Neural progenitor cell (in vitro differentiated cells): ENCODE results near the gene CLIP2. TPM values are rescaled to one million over a fixed set of nuclear protein-coding genes. Genes with fewer than 3 reads are reported as not detected.
"Not testable (repeated sequence)": the region's sequence is repeated elsewhere in the genome, so short reads cannot be mapped to it uniquely, and the experiment has no call there.

Experiments used
- DNase-seq: peaks from one replicate; pipeline ENCODE4 v3.0.0-alpha.2; 2016; ENCODE audit warnings: low spot score
- H2AFZ ChIP-seq: fragments of 200-600 bp; sonication (generic); replicated peaks from 2 replicates; pipeline ENCODE4 v1.6.1; 2016; ENCODE audit warnings: antibody characterized with exemption
- H3F3A ChIP-seq: fragments of 200-600 bp; sonication (generic); 2 replicates; pipeline ENCODE4 v1.6.1; 2016; ENCODE audit warnings: antibody characterized with exemption, low read depth
- H3K27ac ChIP-seq: fragments of 200-600 bp; sonication (generic); 2 replicates; pipeline ENCODE4 v1.5.1; 2016; ENCODE audit warnings: mild to moderate bottlenecking
- H3K27me3 ChIP-seq: fragments of 200-600 bp; sonication (generic); 2 replicates; pipeline ENCODE4 v1.6.1; 2016; ENCODE audit warnings: mild to moderate bottlenecking, moderate library complexity
- H3K36me3 ChIP-seq: fragments of 200-600 bp; sonication (generic); 2 replicates; pipeline ENCODE4 v1.5.1; 2016
- H3K4me1 ChIP-seq: fragments of 200-600 bp; sonication (generic); 2 replicates; pipeline ENCODE4 v1.6.1; 2016; ENCODE audit warnings: mixed run types
- H3K4me2 ChIP-seq: fragments of 200-600 bp; sonication (generic); 2 replicates; pipeline ENCODE4 v1.6.1; 2016
- H3K4me3 ChIP-seq: fragments of 200-600 bp; sonication (generic); 2 replicates; pipeline ENCODE4 v1.5.1; 2016
- H3K79me2 ChIP-seq: fragments of 200-600 bp; sonication (generic); 2 replicates; pipeline ENCODE4 v1.6.1; 2016; ENCODE audit warnings: low read depth
- H3K9ac ChIP-seq: fragments of 200-600 bp; sonication (generic); 2 replicates; pipeline ENCODE4 v1.6.1; 2016
- H3K9me3 ChIP-seq: fragments of 200-600 bp; sonication (generic); 2 replicates; pipeline ENCODE4 v1.5.1; 2016; ENCODE audit warnings: low read depth
- H4K20me1 ChIP-seq: fragments of 200-600 bp; sonication (generic); 2 replicates; pipeline ENCODE4 v1.6.1; 2016; ENCODE audit warnings: low read depth
- H3K27ac Mint-ChIP-seq: 3 replicates; pipeline ENCODE4 v1.8.0; 2021; ENCODE audit warnings: mixed read lengths
- H3K27me3 Mint-ChIP-seq: 2 replicates; pipeline ENCODE4 v1.8.0; 2022; ENCODE audit warnings: low read depth, mild to moderate bottlenecking, inconsistent platforms, moderate library complexity, mixed read lengths; ENCODE audit not compliant: insufficient read depth
- H3K36me3 Mint-ChIP-seq: 3 replicates; pipeline ENCODE4 v1.8.0; 2021; ENCODE audit warnings: mixed read lengths
- H3K4me1 Mint-ChIP-seq: 3 replicates; pipeline ENCODE4 v1.8.0; 2021; ENCODE audit warnings: mixed read lengths
- H3K4me3 Mint-ChIP-seq: 3 replicates; pipeline ENCODE4 v1.8.0; 2021; ENCODE audit warnings: mild to moderate bottlenecking, moderate library complexity, mixed read lengths
- H3K9me3 Mint-ChIP-seq: 3 replicates; pipeline ENCODE4 v1.8.0; 2020; ENCODE audit warnings: mixed read lengths
- CTCF ChIP-seq: fragments of 200-600 bp; sonication (generic); IDR thresholded peaks from 2 replicates; pipeline ENCODE4 v1.5.1; 2017; ENCODE audit warnings: antibody characterized with exemption, mild to moderate bottlenecking
- EZH2 ChIP-seq: fragments of 200-600 bp; sonication (generic); IDR thresholded peaks from 2 replicates; pipeline ENCODE4 v1.6.1; 2017; ENCODE audit warnings: antibody characterized with exemption, mild to moderate bottlenecking, moderate library complexity
- EZH2phosphoT487 ChIP-seq: fragments of 200-600 bp; sonication (generic); IDR thresholded peaks from 2 replicates; pipeline ENCODE4 v1.6.1; 2017; ENCODE audit warnings: antibody characterized with exemption
- total RNA-seq: library from RNA; depleted of rRNA; stranded (reverse); fragments of >200 nt; gene quantifications from 2 replicates; pipeline ENCODE4 v1.2.3, GENCODE V29; 2015; ENCODE audit warnings: low replicate concordance

CLIP2 gene
- total RNA-seq, 1 donor from 2014 or later: 7.5 TPM

DNA sequence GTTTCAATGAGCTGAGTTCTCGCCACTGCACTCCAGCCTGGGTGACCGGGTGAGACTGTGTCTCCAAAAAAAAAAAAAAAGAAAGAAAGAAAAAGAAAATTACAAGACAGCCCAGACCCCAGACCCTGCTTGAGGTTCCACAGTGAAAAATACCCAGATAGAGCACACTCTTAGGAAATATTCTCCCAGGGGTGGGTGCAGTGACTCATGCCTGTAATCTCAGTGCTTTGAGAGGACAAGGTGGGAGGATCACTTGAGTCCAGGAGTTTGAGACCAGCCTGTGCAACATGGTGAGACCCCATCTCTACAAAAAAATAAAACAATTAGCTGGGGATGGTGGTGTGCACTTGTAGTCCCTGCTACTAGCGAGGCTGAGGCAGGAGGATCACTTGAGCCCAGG is 123.4 kb downstream of the CLIP2 start:
- Histone ChIP-seq H2AFZ (no peak overlapping the region), H3K4me1 (no peaks in the 10 kb centered on the region), H3F3A (no peaks in the 10 kb centered on the region), H3K36me3 (no peaks in the 10 kb centered on the region), H3K79me2 (no peaks in the 10 kb centered on the region), H3K9me3 (no peaks in the 10 kb centered on the region), H3K4me3 (no peak overlapping the region), H3K27me3 (no peaks in the 10 kb centered on the region), H3K4me2 (no peak overlapping the region), H3K9ac (no peak overlapping the region), H3K27ac (no peak overlapping the region), H4K20me1 (no peaks in the 10 kb centered on the region)
- Mint-ChIP-seq H3K36me3 (no peaks in the 10 kb centered on the region), H3K4me3 (no peak overlapping the region), H3K27ac (no peak overlapping the region), H3K4me1 (no peaks in the 10 kb centered on the region), H3K27me3 (peaks cover 5% of the 10 kb centered on the region), H3K9me3 (no peaks in the 10 kb centered on the region)
- TF ChIP-seq EZH2phosphoT487 (no peak), EZH2 (no peak), CTCF (no peak)
- DNase-seq: no peak

GRCh38 chr7:74414595-74415333 is 125.6 kb downstream of the CLIP2 start:
- H2AFZ ChIP-seq, H3K4me2 ChIP-seq, H3K27me3 ChIP-seq, H3K27ac ChIP-seq, H3K9me3 ChIP-seq, H3K27me3 Mint-ChIP-seq, H3K79me2 ChIP-seq, H3F3A ChIP-seq, H3K9me3 Mint-ChIP-seq, H3K4me1 Mint-ChIP-seq, H3K9ac ChIP-seq, H3K4me3 Mint-ChIP-seq, H3K36me3 Mint-ChIP-seq, H3K4me1 ChIP-seq, DNase-seq, H4K20me1 ChIP-seq, H3K4me3 ChIP-seq, H3K36me3 ChIP-seq, H3K27ac Mint-ChIP-seq: not testable (repeated sequence)

DNA sequence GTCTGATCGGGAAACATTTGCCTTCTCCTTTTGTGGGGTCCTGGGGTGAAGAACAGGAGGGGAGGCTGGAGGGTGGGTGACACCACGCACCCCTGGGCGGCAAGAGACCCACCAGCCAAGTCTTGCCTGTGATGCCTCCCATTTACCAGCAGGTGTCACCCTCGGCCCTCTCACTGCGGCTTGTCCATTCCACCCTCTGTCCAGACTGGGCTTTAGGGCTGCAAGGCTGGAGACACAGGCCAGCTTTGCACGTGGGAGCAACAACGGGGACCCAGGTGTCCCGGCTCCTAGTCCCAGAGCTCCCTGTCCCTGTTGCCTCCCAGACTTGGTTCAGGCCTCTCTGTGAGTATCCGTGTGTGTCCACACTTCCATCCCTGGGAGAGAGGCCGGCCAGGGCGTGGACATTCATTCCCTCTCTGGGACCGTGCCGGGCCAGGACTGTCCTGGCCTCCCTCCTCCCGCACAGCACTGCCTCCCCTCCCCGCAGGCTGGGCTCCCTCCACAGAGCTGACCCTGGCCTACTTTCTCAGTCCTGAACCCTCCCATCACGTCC is 128.3 kb downstream of the CLIP2 start:
- peak; percentile 82 for DNase-seq
- H4K20me1 ChIP-seq: no peaks in the 10 kb centered on the region
- H3K4me2 ChIP-seq: no peak overlapping the region
- peak overlapping the region; percentile 42 for H3K27ac Mint-ChIP-seq
- H3F3A ChIP-seq: no peaks in the 10 kb centered on the region
- H3K9me3 ChIP-seq: no peaks in the 10 kb centered on the region
- H3K36me3 ChIP-seq: no peaks in the 10 kb centered on the region
- H3K79me2 ChIP-seq: no peaks in the 10 kb centered on the region
- no peaks in the 10 kb centered on the region for H3K27me3 ChIP-seq
- TF ChIP-seq EZH2 (no peak), EZH2phosphoT487 (no peak), CTCF (peak; percentile 96)
- no peak overlapping the region for H3K4me3 ChIP-seq
- peak overlapping the region; percentile 49 for H2AFZ ChIP-seq
- H3K4me1 ChIP-seq: no peaks in the 10 kb centered on the region
- H3K27ac ChIP-seq: no peak overlapping the region
- peaks cover 4% of the 10 kb centered on the region for H3K27me3 Mint-ChIP-seq
- H3K9me3 Mint-ChIP-seq: no peaks in the 10 kb centered on the region
- H3K9ac ChIP-seq: no peak overlapping the region
- no peak overlapping the region for H3K4me3 Mint-ChIP-seq
- H3K4me1 Mint-ChIP-seq: peaks cover 2% of the 10 kb centered on the region
- H3K36me3 Mint-ChIP-seq: no peaks in the 10 kb centered on the region

DNA sequence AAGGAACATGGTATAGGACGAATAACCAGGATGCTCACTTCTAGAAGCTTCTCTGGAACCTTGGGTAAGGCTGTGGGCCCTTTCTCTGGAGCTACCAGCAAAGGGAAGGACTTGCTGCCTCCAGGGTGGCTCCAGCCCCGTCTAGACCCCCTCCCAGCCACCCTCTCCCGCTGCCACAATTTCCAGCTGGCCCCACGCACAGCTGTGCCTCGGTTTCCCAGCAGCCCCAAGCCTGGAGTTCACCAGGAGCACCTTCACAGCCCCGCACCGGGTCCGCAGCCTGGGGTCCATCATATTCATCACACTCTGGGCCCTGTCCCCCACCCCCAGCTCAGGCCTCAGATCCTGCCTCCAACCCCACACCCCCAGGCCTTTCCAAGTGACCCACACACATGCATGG is 128.9 kb downstream of the CLIP2 start:
- H3K27me3 ChIP-seq: no peaks in the 10 kb centered on the region
- H3K4me1 ChIP-seq: no peaks in the 10 kb centered on the region
- no peaks in the 10 kb centered on the region for H3K79me2 ChIP-seq
- peak overlapping the region; percentile 1 for H3K4me3 Mint-ChIP-seq
- DNase-seq: no peak
- no peaks in the 10 kb centered on the region for H4K20me1 ChIP-seq
- H3K9me3 Mint-ChIP-seq: no peaks in the 10 kb centered on the region
- no peak overlapping the region for H3K27ac ChIP-seq
- H3K36me3 Mint-ChIP-seq: no peaks in the 10 kb centered on the region
- peaks cover 2% of the 10 kb centered on the region for H3K4me1 Mint-ChIP-seq
- H3K9ac ChIP-seq: no peak overlapping the region
- H3K27ac Mint-ChIP-seq: peak overlapping the region; percentile 42
- no peak overlapping the region for H3K4me3 ChIP-seq
- no peaks in the 10 kb centered on the region for H3K36me3 ChIP-seq
- no peaks in the 10 kb centered on the region for H3K9me3 ChIP-seq
- H2AFZ ChIP-seq: peak overlapping the region; percentile 49
- no peak overlapping the region for H3K4me2 ChIP-seq
- peaks cover 4% of the 10 kb centered on the region for H3K27me3 Mint-ChIP-seq
- TF ChIP-seq CTCF: no peak
- TF ChIP-seq EZH2: no peak
- TF ChIP-seq EZH2phosphoT487: no peak
- no peaks in the 10 kb centered on the region for H3F3A ChIP-seq
